ENCODE measurements around the gene ARHGAP24. TPM values are rescaled to one million over a fixed set of nuclear protein-coding genes. Genes with fewer than 3 reads are reported as not detected.

The ARHGAP24 gene
- total RNA-seq, 2 donors from 2014 or later, result 4.2 to 5.2 TPM

- intact Hi-C loops (cut with DNase I), result loop anchor here (2.0 to 5.0 kb wide), 2 partner anchors 328 to 601 kb away; no protein-coding TSS in a partner anchor
- H3K9me3 ChIP-seq, result no peaks in the 10 kb centered on the region
- DNase-seq, result no peak
- no peaks in the 10 kb centered on the region for H3K4me1 ChIP-seq
- H3K9ac ChIP-seq (ENCODE audit: low read depth in 2 of 2, low read length in 2 of 2), result no peak overlapping the region
- no peak overlapping the region for H3K27ac ChIP-seq
- H3K36me3 ChIP-seq, result no peaks in the 10 kb centered on the region
- no peak overlapping the region for H3K4me3 ChIP-seq
- no peak for TF ChIP-seq CTCF (IDR thresholded peaks at IDR 0.05)
- no peaks in the 10 kb centered on the region for H3K27me3 ChIP-seq
Measured at GRCh38 chr4:85748654-85749053, 273.7 kb downstream of the ARHGAP24 start.

GRCh38 chr4:85751866-85752265 is 276.9 kb downstream of the ARHGAP24 start:
- intact Hi-C loops (cut with DNase I), result loop anchor here (10.0 kb wide), 1 partner anchor 293 kb away; no protein-coding TSS in a partner anchor
- no peak for TF ChIP-seq CTCF (IDR thresholded peaks at IDR 0.05)

GRCh38 chr4:85755285-85755684 is 280.3 kb downstream of the ARHGAP24 start:
- H3K36me3 ChIP-seq, result no peaks in the 10 kb centered on the region
- no peaks in the 10 kb centered on the region for H3K9me3 ChIP-seq
- no peaks in the 10 kb centered on the region for H3K4me1 ChIP-seq
- H3K9ac ChIP-seq (ENCODE audit: low read depth in 2 of 2, low read length in 2 of 2), result no peak overlapping the region
- no peak overlapping the region for H3K4me3 ChIP-seq
- H3K27ac ChIP-seq, result no peak overlapping the region
- TF ChIP-seq CTCF (IDR thresholded peaks at IDR 0.05), result no peak
- intact Hi-C loops (cut with DNase I), result loop anchor here (10.0 kb wide), 1 partner anchor 290 kb away; no protein-coding TSS in a partner anchor
- DNase-seq, result no peak
- H3K27me3 ChIP-seq, result no peaks in the 10 kb centered on the region

More at GRCh38 chr4:85751866-85752265, 276.9 kb downstream of the ARHGAP24 start:
- no peak for DNase-seq
- no peak overlapping the region for H3K4me3 ChIP-seq
- no peaks in the 10 kb centered on the region for H3K9me3 ChIP-seq
- H3K36me3 ChIP-seq, result no peaks in the 10 kb centered on the region
- no peaks in the 10 kb centered on the region for H3K27me3 ChIP-seq
- no peak overlapping the region for H3K27ac ChIP-seq
- no peak overlapping the region for H3K9ac ChIP-seq (ENCODE audit: low read depth in 2 of 2, low read length in 2 of 2)
- no peaks in the 10 kb centered on the region for H3K4me1 ChIP-seq

DNA sequence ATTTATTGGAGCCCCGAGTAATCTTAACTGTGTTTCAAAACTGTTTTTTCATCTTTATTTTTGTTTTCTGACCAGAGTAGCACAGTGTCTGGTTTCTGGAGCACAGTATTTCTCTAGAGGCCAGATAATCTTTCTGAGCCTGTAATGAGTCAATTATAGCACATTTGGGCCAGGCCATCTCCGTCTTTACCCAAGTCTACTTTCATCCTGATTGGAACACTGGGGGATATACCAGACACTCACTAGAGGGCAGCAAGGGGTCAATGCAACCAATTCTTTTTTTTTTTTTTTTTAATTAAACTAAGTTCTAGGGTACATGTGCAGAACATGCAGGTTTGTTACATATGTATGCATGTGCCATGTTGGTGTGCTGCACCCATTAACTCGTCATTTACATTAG is 282.0 kb downstream of the ARHGAP24 start:
- TF ChIP-seq CTCF (IDR thresholded peaks at IDR 0.05), result peak; percentile 28
- Histone ChIP-seq H3K4me1 (no peaks in the 10 kb centered on the region), H3K4me3 (no peak overlapping the region), H3K9me3 (no peaks in the 10 kb centered on the region), H3K27me3 (no peaks in the 10 kb centered on the region), H3K9ac (ENCODE audit: low read depth in 2 of 2, low read length in 2 of 2) (no peak overlapping the region), H3K36me3 (no peaks in the 10 kb centered on the region), H3K27ac (no peak overlapping the region)
- no peak for DNase-seq
- intact Hi-C loops (cut with DNase I), result loop anchor here (10.0 kb wide), 1 partner anchor 288 kb away; no protein-coding TSS in a partner anchor

DNA sequence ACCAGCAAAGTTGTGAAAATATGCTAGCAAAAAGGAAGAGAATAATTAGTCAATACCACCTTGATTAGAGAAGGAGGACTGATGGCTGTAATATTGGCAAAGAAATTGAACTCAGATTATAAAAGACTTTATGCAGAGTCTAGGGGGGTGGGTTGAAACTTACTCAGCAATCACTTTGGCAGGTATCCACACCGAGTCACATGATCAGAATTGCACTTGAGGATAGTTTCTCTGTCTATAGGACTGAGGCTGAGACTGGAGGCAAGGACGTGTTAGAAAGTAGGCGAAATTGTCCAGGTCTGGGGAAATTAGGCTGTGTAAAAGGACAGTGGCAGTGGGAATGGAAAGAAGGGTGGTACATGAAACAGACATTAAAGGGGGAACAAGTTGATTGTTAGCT is 284.4 kb downstream of the ARHGAP24 start:
- Histone ChIP-seq H3K27ac (no peak overlapping the region), H3K4me3 (no peak overlapping the region), H3K9me3 (no peaks in the 10 kb centered on the region), H3K4me1 (no peaks in the 10 kb centered on the region), H3K36me3 (no peaks in the 10 kb centered on the region), H3K9ac (ENCODE audit: low read depth in 2 of 2, low read length in 2 of 2) (no peak overlapping the region), H3K27me3 (no peaks in the 10 kb centered on the region)
- intact Hi-C loops (cut with DNase I), result loop anchor here (10.0 kb wide), 1 partner anchor 285 kb away; no protein-coding TSS in a partner anchor
- TF ChIP-seq CTCF (IDR thresholded peaks at IDR 0.05), result no peak
- no peak for DNase-seq

Measured in colonic mucosa (tissue), 4 donors.